WTC11 (cell line): ENCODE data around the gene RSPH3. TPM values are rescaled to one million over a fixed set of nuclear protein-coding genes. Genes with fewer than 3 reads are reported as not detected.

Experiments used
- ATAC-seq: fragments of 200-7000 bp; cut with Tn5 transposase; 2 replicates; pipeline ENCODE4 v1.10.0; 2021; ENCODE audit warnings: mild to moderate bottlenecking, moderate library complexity
- CTCF ChIA-PET: fragments of 300-600 bp; sonication (Branson Sonifier 250); formaldehyde crosslinking; loops from one replicate; lab custom pipeline; 2021; ENCODE audit warnings: antibody characterized with exemption; lab: Charles Lee
- POLR2A ChIA-PET: fragments of 350-600 bp; sonication (Branson Sonifier 250); formaldehyde crosslinking; loops from one replicate; lab custom pipeline; 2021; ENCODE audit warnings: antibody characterized with exemption; lab: Charles Lee
- DNase-seq: peaks from one replicate; pipeline ENCODE4 v3.0.0; 2021; ENCODE audit warnings: low spot score
- H3K27ac Mint-ChIP-seq: 2 replicates; pipeline ENCODE4 v1.8.0; 2021; ENCODE audit warnings: mixed read lengths
- H3K27me3 Mint-ChIP-seq: 2 replicates; pipeline ENCODE4 v1.8.0; 2021; ENCODE audit warnings: low read depth, mild to moderate bottlenecking, moderate library complexity, mixed read lengths
- H3K36me3 Mint-ChIP-seq: 2 replicates; pipeline ENCODE4 v1.8.0; 2021; ENCODE audit warnings: mixed read lengths
- H3K4me1 Mint-ChIP-seq: 2 replicates; pipeline ENCODE4 v1.8.0; 2022; ENCODE audit warnings: mixed read lengths
- H3K4me3 Mint-ChIP-seq: 2 replicates; pipeline ENCODE4 v1.8.0; 2021; ENCODE audit warnings: mild to moderate bottlenecking, moderate library complexity, mixed read lengths
- H3K9me3 Mint-ChIP-seq: 2 replicates; pipeline ENCODE4 v1.8.0; 2021; ENCODE audit warnings: mixed read lengths
- E2F4 ChIP-seq: sonication (generic); formaldehyde crosslinking; IDR thresholded peaks from 2 replicates; pipeline ENCODE4 v1.8.1; 2022; ENCODE audit warnings: low read depth, mild to moderate bottlenecking, moderate library complexity, missing genetic modification reagents, borderline replicate concordance
- ETV6 ChIP-seq: sonication (generic); formaldehyde crosslinking; IDR thresholded peaks from 2 replicates; pipeline ENCODE4 v1.8.1; 2022; ENCODE audit warnings: mild to moderate bottlenecking, missing genetic modification reagents
- FOXP1 ChIP-seq: sonication (generic); formaldehyde crosslinking; IDR thresholded peaks from 2 replicates; pipeline ENCODE4 v1.8.0; 2022; ENCODE audit warnings: missing genetic modification reagents, mild to moderate bottlenecking, moderate library complexity, borderline replicate concordance
- FOXP4 ChIP-seq: sonication (generic); formaldehyde crosslinking; IDR thresholded peaks from 2 replicates; pipeline ENCODE4 v1.8.0; 2022; ENCODE audit warnings: mild to moderate bottlenecking, missing genetic modification reagents
- GTF2I ChIP-seq: fragments of 250-450 bp; sonication (Bioruptor Pico); conservative IDR thresholded peaks from 2 replicates; pipeline ENCODE4 v1.4.0; 2021; ENCODE audit warnings: mild to moderate bottlenecking
- IRF2 ChIP-seq: sonication (generic); formaldehyde crosslinking; IDR thresholded peaks from 2 replicates; pipeline ENCODE4 v1.8.0; 2022; ENCODE audit warnings: low read depth, missing genetic modification reagents, borderline replicate concordance
- NFATC4 ChIP-seq: fragments of 250-450 bp; sonication (Bioruptor Pico); IDR thresholded peaks from 2 replicates; pipeline ENCODE4 v1.9.0; 2021; ENCODE audit warnings: mild to moderate bottlenecking
- NFE2L1 ChIP-seq: sonication (generic); formaldehyde crosslinking; IDR thresholded peaks from 2 replicates; pipeline ENCODE4 v1.8.1; 2023; ENCODE audit warnings: missing genetic modification reagents
- NFYB ChIP-seq: sonication (generic); formaldehyde crosslinking; conservative IDR thresholded peaks from 2 replicates; pipeline ENCODE4 v1.8.0; 2022; ENCODE audit warnings: low read depth, missing genetic modification reagents
- RELA ChIP-seq: sonication (generic); formaldehyde crosslinking; IDR thresholded peaks from 2 replicates; pipeline ENCODE4 v1.8.1; 2022; ENCODE audit warnings: missing genetic modification reagents, mild to moderate bottlenecking, borderline replicate concordance
- SMAD3 ChIP-seq: sonication (generic); formaldehyde crosslinking; IDR thresholded peaks from 2 replicates; pipeline ENCODE4 v1.8.0; 2022; ENCODE audit warnings: missing genetic modification reagents, mild to moderate bottlenecking, borderline replicate concordance
- TEAD4 ChIP-seq: sonication (generic); formaldehyde crosslinking; IDR thresholded peaks from 2 replicates; pipeline ENCODE4 v1.8.0; 2022; ENCODE audit warnings: mild to moderate bottlenecking, missing genetic modification reagents
- TP53 ChIP-seq: sonication (generic); formaldehyde crosslinking; IDR thresholded peaks from 2 replicates; pipeline ENCODE4 v1.8.1; 2023; ENCODE audit warnings: mild to moderate bottlenecking, missing genetic modification reagents
- ZNF121 ChIP-seq: sonication (generic); formaldehyde crosslinking; IDR thresholded peaks from 2 replicates; pipeline ENCODE4 v1.8.0; 2023; ENCODE audit warnings: missing genetic modification reagents
- ZNF138 ChIP-seq: sonication (generic); formaldehyde crosslinking; conservative IDR thresholded peaks from 2 replicates; pipeline ENCODE4 v1.8.1; 2022; ENCODE audit warnings: mild to moderate bottlenecking, moderate library complexity, missing genetic modification reagents
- ZNF219 ChIP-seq: sonication (generic); formaldehyde crosslinking; IDR thresholded peaks from 2 replicates; pipeline ENCODE4 v1.8.0; 2023; ENCODE audit warnings: missing genetic modification reagents, mild to moderate bottlenecking, borderline replicate concordance
- total RNA-seq: library from RNA; stranded (reverse); gene quantifications from 3 replicates; pipeline ENCODE4 v1.2.3, GENCODE V29; 2021
- TF ChIP-seq, protein P1 (sequence below): sonication (generic); formaldehyde crosslinking; IDR thresholded peaks from 2 replicates; pipeline ENCODE4 v1.8.0; 2022; ENCODE audit warnings: mild to moderate bottlenecking, missing genetic modification reagents
- TF ChIP-seq, protein P2 (sequence below): sonication (generic); formaldehyde crosslinking; IDR thresholded peaks from 2 replicates; pipeline ENCODE4 v1.8.1; 2023; ENCODE audit warnings: mild to moderate bottlenecking, missing genetic modification reagents, borderline replicate concordance
- TF ChIP-seq, protein P3 (sequence below): sonication (generic); formaldehyde crosslinking; IDR thresholded peaks from 2 replicates; pipeline ENCODE4 v1.8.1; 2023; ENCODE audit warnings: mild to moderate bottlenecking, moderate library complexity, missing genetic modification reagents
- TF ChIP-seq, protein P4 (sequence below): fragments of 250-450 bp; sonication (Bioruptor Pico); IDR thresholded peaks from 2 replicates; pipeline ENCODE4 v1.9.0; 2021; ENCODE audit warnings: mild to moderate bottlenecking

The RSPH3 gene
- total RNA-seq, 1 experiment from 2014 or later, result 3.2 TPM

- no peak for TF ChIP-seq TP53 (CRISPR knock-in tag)
- TF ChIP-seq FOXP1 (CRISPR knock-in tag), result no peak
- no peak for TF ChIP-seq ETV6 (CRISPR knock-in tag)
- no peak for TF ChIP-seq TEAD4 (CRISPR knock-in tag)
Measured at GRCh38 chr6:159002432-159003155, 2.6 kb upstream of the RSPH3 start (continued).

DNA sequence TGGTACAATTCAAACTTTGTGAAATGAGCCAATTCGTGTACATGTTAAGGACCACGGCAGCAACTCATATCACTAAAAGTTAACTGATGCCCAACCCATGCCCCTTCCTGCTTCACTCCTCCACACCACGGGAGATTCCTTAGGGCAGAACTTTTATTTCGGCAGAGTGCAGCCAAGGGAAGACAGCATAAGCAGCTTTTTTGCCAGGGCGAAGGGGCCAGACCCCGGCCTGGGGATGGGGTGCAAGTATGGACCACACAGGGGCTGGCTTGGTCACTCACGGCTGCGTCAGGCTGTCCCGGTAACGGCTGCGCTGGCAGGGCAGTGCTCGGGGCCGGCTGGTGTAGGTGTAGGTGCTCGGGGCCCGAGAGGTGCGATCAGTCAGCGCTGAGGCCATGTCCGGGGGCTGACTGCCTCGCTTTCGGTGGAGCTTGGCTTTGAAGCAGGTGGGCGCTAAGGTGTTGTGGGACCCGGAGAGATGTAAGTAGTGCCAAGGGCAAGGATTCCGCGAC lies 792 bp downstream of the RSPH3 start:
- H3K4me1 Mint-ChIP-seq, result peaks cover 16% of the 10 kb centered on the region
- H3K9me3 Mint-ChIP-seq, result no peaks in the 10 kb centered on the region
- DNase-seq, result no peak
- H3K4me3 Mint-ChIP-seq, result peak overlapping the region; percentile 95
- ChIA-PET CTCF (interaction anchor here (0.9 to 2.4 kb wide), 23 partner anchors 8 to 785 kb away, joined by 3 to 29 read pairs (median 6); partner anchors contain the start of gene EZR), POLR2A (interaction anchor here (0.6 to 1.8 kb wide), 8 partner anchors 8 to 354 kb away, joined by 3 to 7 read pairs (median 4); partner anchors contain the start of gene DYNLT1)
- no peaks in the 10 kb centered on the region for H3K27me3 Mint-ChIP-seq
- peak; percentile 47 for ATAC-seq
- no peaks in the 10 kb centered on the region for H3K36me3 Mint-ChIP-seq
- TF ChIP-seq ZNF121, result no peak
- no peak for TF ChIP-seq NFYB (CRISPR knock-in tag)
- peak; percentile 16; the same call in 1 of the 2 replicates for TF ChIP-seq SMAD3
- TF ChIP-seq FOXP4 (CRISPR knock-in tag), result no peak
- TF ChIP-seq, all 79 proteins: peak for 1
- H3K27ac Mint-ChIP-seq, result peak overlapping the region; percentile 69

DNA sequence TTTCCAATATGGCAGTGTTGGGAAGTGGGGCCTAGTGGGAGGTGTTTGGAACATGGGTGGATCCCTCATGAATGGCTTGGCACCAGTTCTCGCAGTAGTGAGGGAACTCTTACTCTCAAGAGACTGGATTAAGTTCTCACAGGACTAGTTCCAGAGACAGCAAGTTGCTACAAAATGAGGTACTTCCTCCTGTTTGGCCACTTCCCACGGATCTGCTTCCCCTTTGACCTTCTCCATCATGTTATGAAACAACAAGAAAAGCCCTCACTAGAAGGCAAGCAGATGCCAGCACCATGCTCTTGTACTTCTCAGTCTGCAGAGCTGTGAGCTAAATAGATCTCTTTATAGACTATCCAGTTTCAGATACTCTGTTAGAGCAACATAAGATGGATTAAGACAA lies 3.1 kb downstream of the RSPH3 start:
- no peak overlapping the region for H3K27ac Mint-ChIP-seq
- H3K27me3 Mint-ChIP-seq, result no peaks in the 10 kb centered on the region
- ATAC-seq, result no peak

More for the DNA sequence above, 3.1 kb downstream of the RSPH3 start:
- no peaks in the 10 kb centered on the region for H3K9me3 Mint-ChIP-seq
- H3K4me3 Mint-ChIP-seq, result no peak overlapping the region
- POLR2A ChIA-PET, result no interaction called here
- peaks cover 11% of the 10 kb centered on the region for H3K4me1 Mint-ChIP-seq
- no peaks in the 10 kb centered on the region for H3K36me3 Mint-ChIP-seq
- TF ChIP-seq, protein P1, sequence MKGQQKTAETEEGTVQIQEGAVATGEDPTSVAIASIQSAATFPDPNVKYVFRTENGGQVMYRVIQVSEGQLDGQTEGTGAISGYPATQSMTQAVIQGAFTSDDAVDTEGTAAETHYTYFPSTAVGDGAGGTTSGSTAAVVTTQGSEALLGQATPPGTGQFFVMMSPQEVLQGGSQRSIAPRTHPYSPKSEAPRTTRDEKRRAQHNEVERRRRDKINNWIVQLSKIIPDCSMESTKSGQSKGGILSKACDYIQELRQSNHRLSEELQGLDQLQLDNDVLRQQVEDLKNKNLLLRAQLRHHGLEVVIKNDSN, result no peak
- TF ChIP-seq ZNF219 (CRISPR knock-in tag) (no peak), NFE2L1 (CRISPR knock-in tag) (no peak), IRF2 (CRISPR knock-in tag) (no peak), NFATC4 (CRISPR knock-in tag) (no peak), RELA (CRISPR knock-in tag) (no peak), GTF2I (CRISPR knock-in tag) (no peak), ZNF138 (CRISPR knock-in tag) (no peak), NFYB (CRISPR knock-in tag) (no peak), E2F4 (CRISPR knock-in tag) (no peak)
- TF ChIP-seq, protein P2, sequence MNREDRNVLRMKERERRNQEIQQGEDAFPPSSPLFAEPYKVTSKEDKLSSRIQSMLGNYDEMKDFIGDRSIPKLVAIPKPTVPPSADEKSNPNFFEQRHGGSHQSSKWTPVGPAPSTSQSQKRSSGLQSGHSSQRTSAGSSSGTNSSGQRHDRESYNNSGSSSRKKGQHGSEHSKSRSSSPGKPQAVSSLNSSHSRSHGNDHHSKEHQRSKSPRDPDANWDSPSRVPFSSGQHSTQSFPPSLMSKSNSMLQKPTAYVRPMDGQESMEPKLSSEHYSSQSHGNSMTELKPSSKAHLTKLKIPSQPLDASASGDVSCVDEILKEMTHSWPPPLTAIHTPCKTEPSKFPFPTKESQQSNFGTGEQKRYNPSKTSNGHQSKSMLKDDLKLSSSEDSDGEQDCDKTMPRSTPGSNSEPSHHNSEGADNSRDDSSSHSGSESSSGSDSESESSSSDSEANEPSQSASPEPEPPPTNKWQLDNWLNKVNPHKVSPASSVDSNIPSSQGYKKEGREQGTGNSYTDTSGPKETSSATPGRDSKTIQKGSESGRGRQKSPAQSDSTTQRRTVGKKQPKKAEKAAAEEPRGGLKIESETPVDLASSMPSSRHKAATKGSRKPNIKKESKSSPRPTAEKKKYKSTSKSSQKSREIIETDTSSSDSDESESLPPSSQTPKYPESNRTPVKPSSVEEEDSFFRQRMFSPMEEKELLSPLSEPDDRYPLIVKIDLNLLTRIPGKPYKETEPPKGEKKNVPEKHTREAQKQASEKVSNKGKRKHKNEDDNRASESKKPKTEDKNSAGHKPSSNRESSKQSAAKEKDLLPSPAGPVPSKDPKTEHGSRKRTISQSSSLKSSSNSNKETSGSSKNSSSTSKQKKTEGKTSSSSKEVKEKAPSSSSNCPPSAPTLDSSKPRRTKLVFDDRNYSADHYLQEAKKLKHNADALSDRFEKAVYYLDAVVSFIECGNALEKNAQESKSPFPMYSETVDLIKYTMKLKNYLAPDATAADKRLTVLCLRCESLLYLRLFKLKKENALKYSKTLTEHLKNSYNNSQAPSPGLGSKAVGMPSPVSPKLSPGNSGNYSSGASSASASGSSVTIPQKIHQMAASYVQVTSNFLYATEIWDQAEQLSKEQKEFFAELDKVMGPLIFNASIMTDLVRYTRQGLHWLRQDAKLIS, result no peak
- TF ChIP-seq, protein P3, sequence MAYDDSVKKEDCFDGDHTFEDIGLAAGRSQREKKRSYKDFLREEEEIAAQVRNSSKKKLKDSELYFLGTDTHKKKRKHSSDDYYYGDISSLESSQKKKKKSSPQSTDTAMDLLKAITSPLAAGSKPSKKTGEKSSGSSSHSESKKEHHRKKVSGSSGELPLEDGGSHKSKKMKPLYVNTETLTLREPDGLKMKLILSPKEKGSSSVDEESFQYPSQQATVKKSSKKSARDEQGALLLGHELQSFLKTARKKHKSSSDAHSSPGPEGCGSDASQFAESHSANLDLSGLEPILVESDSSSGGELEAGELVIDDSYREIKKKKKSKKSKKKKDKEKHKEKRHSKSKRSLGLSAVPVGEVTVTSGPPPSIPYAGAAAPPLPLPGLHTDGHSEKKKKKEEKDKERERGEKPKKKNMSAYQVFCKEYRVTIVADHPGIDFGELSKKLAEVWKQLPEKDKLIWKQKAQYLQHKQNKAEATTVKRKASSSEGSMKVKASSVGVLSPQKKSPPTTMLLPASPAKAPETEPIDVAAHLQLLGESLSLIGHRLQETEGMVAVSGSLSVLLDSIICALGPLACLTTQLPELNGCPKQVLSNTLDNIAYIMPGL, result no peak
- TF ChIP-seq, protein P4, sequence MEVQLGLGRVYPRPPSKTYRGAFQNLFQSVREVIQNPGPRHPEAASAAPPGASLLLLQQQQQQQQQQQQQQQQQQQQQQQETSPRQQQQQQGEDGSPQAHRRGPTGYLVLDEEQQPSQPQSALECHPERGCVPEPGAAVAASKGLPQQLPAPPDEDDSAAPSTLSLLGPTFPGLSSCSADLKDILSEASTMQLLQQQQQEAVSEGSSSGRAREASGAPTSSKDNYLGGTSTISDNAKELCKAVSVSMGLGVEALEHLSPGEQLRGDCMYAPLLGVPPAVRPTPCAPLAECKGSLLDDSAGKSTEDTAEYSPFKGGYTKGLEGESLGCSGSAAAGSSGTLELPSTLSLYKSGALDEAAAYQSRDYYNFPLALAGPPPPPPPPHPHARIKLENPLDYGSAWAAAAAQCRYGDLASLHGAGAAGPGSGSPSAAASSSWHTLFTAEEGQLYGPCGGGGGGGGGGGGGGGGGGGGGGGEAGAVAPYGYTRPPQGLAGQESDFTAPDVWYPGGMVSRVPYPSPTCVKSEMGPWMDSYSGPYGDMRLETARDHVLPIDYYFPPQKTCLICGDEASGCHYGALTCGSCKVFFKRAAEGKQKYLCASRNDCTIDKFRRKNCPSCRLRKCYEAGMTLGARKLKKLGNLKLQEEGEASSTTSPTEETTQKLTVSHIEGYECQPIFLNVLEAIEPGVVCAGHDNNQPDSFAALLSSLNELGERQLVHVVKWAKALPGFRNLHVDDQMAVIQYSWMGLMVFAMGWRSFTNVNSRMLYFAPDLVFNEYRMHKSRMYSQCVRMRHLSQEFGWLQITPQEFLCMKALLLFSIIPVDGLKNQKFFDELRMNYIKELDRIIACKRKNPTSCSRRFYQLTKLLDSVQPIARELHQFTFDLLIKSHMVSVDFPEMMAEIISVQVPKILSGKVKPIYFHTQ (CRISPR knock-in tag), result no peak
- TF ChIP-seq, all 79 proteins: peak for 0
- CTCF ChIA-PET, result no interaction called here
- DNase-seq, result no peak
